Vagina (tissue), 2 donors: ENCODE results near the gene NYAP1.

ENCODE experiments used
- CTCF ChIP-seq, 3 experiments: fragments of 450-650 bp in 2 of 3; fragments of 200-600 bp in 1 of 3; sonication (generic) in 1 of 3; IDR thresholded peaks; one replicate each; pipeline ENCODE4 v1.5.1; 2017 to 2019; ENCODE audit warnings: antibody characterized with exemption in 3 of 3, mild to moderate bottlenecking in 2 of 3, moderate library complexity in 2 of 3
- POLR2A ChIP-seq, 2 donors: fragments of 450-650 bp; IDR thresholded peaks; one replicate each; pipeline ENCODE4 v1.6.1; 2017; ENCODE audit warnings: antibody characterized with exemption in 2 of 2, mild to moderate bottlenecking in 2 of 2, moderate library complexity in 2 of 2
- POLR2AphosphoS5 ChIP-seq, 2 donors: sonication (generic); formaldehyde crosslinking; IDR thresholded peaks; one replicate each; pipeline ENCODE4 v1.9.0; 2017; ENCODE audit warnings: antibody characterized with exemption in 2 of 2, mild to moderate bottlenecking in 2 of 2, low read depth in 1 of 2; ENCODE audit not compliant: insufficient read depth in 1 of 2

DNA sequence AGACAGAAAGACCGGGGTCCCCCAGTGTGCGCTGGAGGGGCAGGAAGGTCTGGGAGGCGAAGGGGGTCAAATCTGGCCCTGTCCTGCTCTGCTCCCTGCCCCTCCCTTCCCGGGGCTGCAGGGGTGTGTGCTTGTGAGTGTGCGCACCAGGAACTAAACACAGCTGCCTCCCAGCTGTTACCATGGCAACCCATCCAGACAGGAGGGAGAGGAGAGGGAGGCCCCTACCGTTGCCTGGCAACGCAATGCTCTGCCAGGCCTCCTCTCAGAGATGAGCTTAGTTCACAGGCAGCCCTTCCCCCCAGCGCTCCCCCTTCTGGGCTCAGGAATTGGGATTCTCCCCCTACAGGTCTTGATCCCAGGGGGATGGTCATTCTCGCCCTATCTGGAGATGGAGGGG lies 6.1 kb downstream of the NYAP1 start:
- TF ChIP-seq POLR2AphosphoS5 (IDR thresholded peaks at IDR 0.05; ENCODE audit: insufficient read depth in 1 of 2, low read depth in 1 of 2) (no peak), CTCF (IDR thresholded peaks at IDR 0.05) (no peak), POLR2A (IDR thresholded peaks at IDR 0.05) (no peak)
